ENCODE measurements around the gene TOGARAM2. TPM values are rescaled to one million over a fixed set of nuclear protein-coding genes. Genes with fewer than 3 reads are reported as not detected.

The TOGARAM2 gene
- 0.30 TPM for polyA plus RNA-seq (2013, experiment 1 of 2)
- polyA plus RNA-seq (2013, experiment 2 of 2) = under 0.01 TPM

GRCh38 chr2:28981016-28981441 lies at the start of gene TOGARAM2:
TSS of gene TOGARAM2 (plus strand) at chr2:28981298. CDS start at chr2:28994835, 13,537 bp downstream.
- H3K27ac ChIP-seq (ENCODE audit: low read depth, low read length) = no peak within 1 kb of the TSS
- no peaks in the 10 kb centered on the region for H3K4me1 ChIP-seq (ENCODE audit: insufficient read depth, low read length)
- WGBS = 80% methylated on average over 10 of the region's 10 CpGs
- H3K36me3 ChIP-seq (ENCODE audit: insufficient read depth, low read length) = no peaks in the 10 kb centered on the region
- no peaks in the 10 kb centered on the region for H3K27me3 ChIP-seq (ENCODE audit: insufficient read depth, low read length)
- no peak within 1 kb of the TSS for H3K9ac ChIP-seq (ENCODE audit: low read depth, low read length)
- H3K4me3 ChIP-seq (ENCODE audit: low read length) = no peak within 1 kb of the TSS
- no peaks in the 10 kb centered on the region for H3K9me3 ChIP-seq (ENCODE audit: insufficient read depth, low read depth, low read length)

- peaks cover 99% of the 10 kb centered on the region for H3K36me3 ChIP-seq (ENCODE audit: insufficient read depth, low read length)
These were observed 46.3 kb upstream of the TOGARAM2 start for GRCh38 chr2:28934769-28935168.

GRCh38 chr2:28941008-28941407 lies 40.1 kb upstream of the TOGARAM2 start:
- H3K36me3 ChIP-seq (ENCODE audit: insufficient read depth, low read length) = peaks cover 94% of the 10 kb centered on the region

More at GRCh38 chr2:28934769-28935168, 46.3 kb upstream of the TOGARAM2 start:
- Histone ChIP-seq H3K27ac (ENCODE audit: low read depth, low read length) (no peak overlapping the region), H3K9me3 (ENCODE audit: insufficient read depth, low read depth, low read length) (no peaks in the 10 kb centered on the region), H3K27me3 (ENCODE audit: insufficient read depth, low read length) (no peaks in the 10 kb centered on the region), H3K4me3 (ENCODE audit: low read length) (no peak overlapping the region), H3K9ac (ENCODE audit: low read depth, low read length) (no peak overlapping the region), H3K4me1 (ENCODE audit: insufficient read depth, low read length) (no peaks in the 10 kb centered on the region)
- WGBS = 97% methylated on average over 2 of the region's 2 CpGs

GRCh38 chr2:28944535-28945248 lies 36.4 kb upstream of the TOGARAM2 start:
- WGBS = 86% methylated on average over 14 of the region's 14 CpGs
- Histone ChIP-seq H3K27me3 (ENCODE audit: insufficient read depth, low read length) (no peaks in the 10 kb centered on the region), H3K4me1 (ENCODE audit: insufficient read depth, low read length) (no peaks in the 10 kb centered on the region), H3K9ac (ENCODE audit: low read depth, low read length) (no peak overlapping the region), H3K4me3 (ENCODE audit: low read length) (no peak overlapping the region), H3K27ac (ENCODE audit: low read depth, low read length) (no peak overlapping the region), H3K9me3 (ENCODE audit: insufficient read depth, low read depth, low read length) (peaks cover 28% of the 10 kb centered on the region), H3K36me3 (ENCODE audit: insufficient read depth, low read length) (peaks cover 90% of the 10 kb centered on the region)

More at GRCh38 chr2:28941008-28941407, 40.1 kb upstream of the TOGARAM2 start:
- 96% methylated on average over 3 of the region's 3 CpGs for WGBS
- no peak overlapping the region for H3K27ac ChIP-seq (ENCODE audit: low read depth, low read length)
- H3K27me3 ChIP-seq (ENCODE audit: insufficient read depth, low read length) = no peaks in the 10 kb centered on the region
- H3K4me1 ChIP-seq (ENCODE audit: insufficient read depth, low read length) = no peaks in the 10 kb centered on the region
- no peak overlapping the region for H3K4me3 ChIP-seq (ENCODE audit: low read length)
- no peaks in the 10 kb centered on the region for H3K9me3 ChIP-seq (ENCODE audit: insufficient read depth, low read depth, low read length)
- H3K9ac ChIP-seq (ENCODE audit: low read depth, low read length) = no peak overlapping the region

GRCh38 chr2:28948160-28948559 lies 32.9 kb upstream of the TOGARAM2 start:
- 98% methylated on average over 2 of the region's 2 CpGs for WGBS
- Histone ChIP-seq H3K36me3 (ENCODE audit: insufficient read depth, low read length) (peaks cover 61% of the 10 kb centered on the region), H3K4me1 (ENCODE audit: insufficient read depth, low read length) (peaks cover 12% of the 10 kb centered on the region)

GRCh38 chr2:28949190-28949589 lies 31.9 kb upstream of the TOGARAM2 start:
- Histone ChIP-seq H3K9ac (ENCODE audit: low read depth, low read length) (no peak overlapping the region), H3K4me3 (ENCODE audit: low read length) (no peak overlapping the region), H3K27ac (ENCODE audit: low read depth, low read length) (no peak overlapping the region), H3K36me3 (ENCODE audit: insufficient read depth, low read length) (peaks cover 51% of the 10 kb centered on the region), H3K27me3 (ENCODE audit: insufficient read depth, low read length) (no peaks in the 10 kb centered on the region), H3K9me3 (ENCODE audit: insufficient read depth, low read depth, low read length) (peaks cover 29% of the 10 kb centered on the region), H3K4me1 (ENCODE audit: insufficient read depth, low read length) (peaks cover 12% of the 10 kb centered on the region)
- WGBS = 100% methylated on average over 1 of the region's 1 CpG

More at GRCh38 chr2:28948160-28948559, 32.9 kb upstream of the TOGARAM2 start:
- Histone ChIP-seq H3K27ac (ENCODE audit: low read depth, low read length) (no peak overlapping the region), H3K9ac (ENCODE audit: low read depth, low read length) (no peak overlapping the region), H3K9me3 (ENCODE audit: insufficient read depth, low read depth, low read length) (peaks cover 29% of the 10 kb centered on the region), H3K27me3 (ENCODE audit: insufficient read depth, low read length) (no peaks in the 10 kb centered on the region), H3K4me3 (ENCODE audit: low read length) (no peak overlapping the region)

GRCh38 chr2:28949617-28950305 lies 31.3 kb upstream of the TOGARAM2 start:
- Histone ChIP-seq H3K9ac (ENCODE audit: low read depth, low read length) (no peak overlapping the region), H3K27ac (ENCODE audit: low read depth, low read length) (no peak overlapping the region), H3K9me3 (ENCODE audit: insufficient read depth, low read depth, low read length) (peaks cover 29% of the 10 kb centered on the region), H3K4me1 (ENCODE audit: insufficient read depth, low read length) (peaks cover 12% of the 10 kb centered on the region), H3K36me3 (ENCODE audit: insufficient read depth, low read length) (peaks cover 45% of the 10 kb centered on the region), H3K27me3 (ENCODE audit: insufficient read depth, low read length) (no peaks in the 10 kb centered on the region), H3K4me3 (ENCODE audit: low read length) (no peak overlapping the region)
- 86% methylated on average over 11 of the region's 11 CpGs for WGBS

- Histone ChIP-seq H3K36me3 (ENCODE audit: insufficient read depth, low read length) (peaks cover 32% of the 10 kb centered on the region), H3K27ac (ENCODE audit: low read depth, low read length) (no peak overlapping the region), H3K9ac (ENCODE audit: low read depth, low read length) (0 out of 2 replicates have a peak overlapping the region, but pooled peaks have one; percentile 8), H3K4me1 (ENCODE audit: insufficient read depth, low read length) (peaks cover 22% of the 10 kb centered on the region), H3K4me3 (ENCODE audit: low read length) (no peak overlapping the region), H3K9me3 (ENCODE audit: insufficient read depth, low read depth, low read length) (peaks cover 29% of the 10 kb centered on the region), H3K27me3 (ENCODE audit: insufficient read depth, low read length) (no peaks in the 10 kb centered on the region)
- 90% methylated on average over 11 of the region's 12 CpGs for WGBS
These were observed 30.0 kb upstream of the TOGARAM2 start for GRCh38 chr2:28950941-28951630.

- peak overlapping the region; percentile 24; the same call in 1 of the 2 replicates for H3K27ac ChIP-seq (ENCODE audit: low read depth, low read length)
- H3K4me3 ChIP-seq (ENCODE audit: low read length) = no peak overlapping the region
- H3K36me3 ChIP-seq (ENCODE audit: insufficient read depth, low read length) = peaks cover 21% of the 10 kb centered on the region
- peaks cover 24% of the 10 kb centered on the region for H3K4me1 ChIP-seq (ENCODE audit: insufficient read depth, low read length)
- H3K27me3 ChIP-seq (ENCODE audit: insufficient read depth, low read length) = no peaks in the 10 kb centered on the region
- no peak overlapping the region for H3K9ac ChIP-seq (ENCODE audit: low read depth, low read length)
- H3K9me3 ChIP-seq (ENCODE audit: insufficient read depth, low read depth, low read length) = peaks cover 23% of the 10 kb centered on the region
- 82% methylated on average over 13 of the region's 13 CpGs for WGBS
These were observed 28.9 kb upstream of the TOGARAM2 start for GRCh38 chr2:28951910-28952835.

GRCh38 chr2:28952836-28953211 lies 28.3 kb upstream of the TOGARAM2 start:
- no peak overlapping the region for H3K4me3 ChIP-seq (ENCODE audit: low read length)
- H3K27me3 ChIP-seq (ENCODE audit: insufficient read depth, low read length) = no peaks in the 10 kb centered on the region
- no peak overlapping the region for H3K9ac ChIP-seq (ENCODE audit: low read depth, low read length)
- peaks cover 15% of the 10 kb centered on the region for H3K36me3 ChIP-seq (ENCODE audit: insufficient read depth, low read length)
- peaks cover 17% of the 10 kb centered on the region for H3K9me3 ChIP-seq (ENCODE audit: insufficient read depth, low read depth, low read length)
- H3K27ac ChIP-seq (ENCODE audit: low read depth, low read length) = no peak overlapping the region
- 73% methylated on average over 6 of the region's 6 CpGs for WGBS
- peaks cover 24% of the 10 kb centered on the region for H3K4me1 ChIP-seq (ENCODE audit: insufficient read depth, low read length)
